Spleen (tissue), 7 donors: ENCODE data around the gene KCTD4.

ENCODE experiments used
- CTCF ChIP-seq, 11 experiments: fragments of 200-600 bp in 7 of 11; fragments of 450-650 bp in 4 of 11; sonication (generic) in 4 of 11; IDR thresholded peaks in 8 of 11; conservative IDR thresholded peaks in 3 of 11; 1 replicate in 7 of 11; 2 replicates in 4 of 11; pipeline versions ENCODE4 v1.4.0 to v1.8.0; 2016 to 2021; ENCODE audit warnings: antibody characterized with exemption in 11 of 11, inconsistent platforms in 4 of 11, mild to moderate bottlenecking in 1 of 11
- POLR2A ChIP-seq, 3 donors: fragments of 450-650 bp; IDR thresholded peaks; one replicate each; pipeline ENCODE4 v1.5.1; 2017; ENCODE audit warnings: antibody characterized with exemption in 3 of 3, mild to moderate bottlenecking in 1 of 3
- POLR2AphosphoS5 ChIP-seq, 3 donors: sonication (generic); formaldehyde crosslinking; IDR thresholded peaks; one replicate each; pipeline ENCODE4 v1.5.1; 2017; ENCODE audit warnings: antibody characterized with exemption in 3 of 3
- donor health status: DM: no; HTN: no; CAD: no; lungs with moderate emphysema.
- donor health status: DM: no; HTN: no; CAD: no.
- donor health status: DM: no; HTN: no; CAD: no.

GRCh38 chr13:45166858-45167257, 34.0 kb downstream of the KCTD4 start:
- TF ChIP-seq POLR2A (IDR thresholded peaks at IDR 0.05) = no peak
- TF ChIP-seq CTCF (IDR thresholded peaks at IDR 0.05 in 8 of 11, conservative IDR thresholded peaks at IDR 0.05 in 3 of 11) = no peak
- TF ChIP-seq POLR2AphosphoS5 (IDR thresholded peaks at IDR 0.05) = no peak
